ENCODE measurements around the gene PYGO1.
"Not testable (repeated sequence)": the region's sequence is repeated elsewhere in the genome, so short reads cannot be mapped to it uniquely, and the experiment has no call there.

PYGO1 gene

DNA sequence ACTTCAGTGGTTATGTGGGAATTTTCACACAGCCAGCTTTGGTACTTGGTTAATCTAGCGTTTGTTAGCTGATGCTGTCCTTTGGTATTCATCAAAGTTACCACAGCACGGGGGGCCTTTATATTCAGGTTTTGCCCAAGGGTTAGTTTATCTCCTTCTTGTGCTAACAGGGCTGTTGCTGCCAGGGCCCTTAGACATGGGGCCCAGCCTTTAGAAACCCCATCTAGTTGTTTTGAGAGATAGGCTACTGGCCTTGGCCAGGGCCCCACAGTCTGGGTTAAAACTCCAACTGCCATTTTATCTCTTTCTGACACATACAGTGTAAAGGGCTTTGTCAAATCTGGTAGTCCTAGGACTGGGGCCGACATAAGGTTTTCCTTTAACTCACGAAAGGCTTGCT is 72.7 kb downstream of the PYGO1 start:
- no peaks in the 10 kb centered on the region for H3K9me3 Mint-ChIP-seq
- no peaks in the 10 kb centered on the region for H3K36me3 Mint-ChIP-seq (ENCODE audit: low read depth)
- H3K27me3 Mint-ChIP-seq (ENCODE audit: low read depth) = no peaks in the 10 kb centered on the region
- H3K27ac Mint-ChIP-seq = no peak overlapping the region
- TF ChIP-seq CTCF (IDR thresholded peaks at IDR 0.05; ENCODE audit: unreplicated experiment in 3 of 3) = no peak
- H3K4me1 Mint-ChIP-seq = peaks cover 5% of the 10 kb centered on the region
- no peak overlapping the region for H3K4me3 Mint-ChIP-seq

DNA sequence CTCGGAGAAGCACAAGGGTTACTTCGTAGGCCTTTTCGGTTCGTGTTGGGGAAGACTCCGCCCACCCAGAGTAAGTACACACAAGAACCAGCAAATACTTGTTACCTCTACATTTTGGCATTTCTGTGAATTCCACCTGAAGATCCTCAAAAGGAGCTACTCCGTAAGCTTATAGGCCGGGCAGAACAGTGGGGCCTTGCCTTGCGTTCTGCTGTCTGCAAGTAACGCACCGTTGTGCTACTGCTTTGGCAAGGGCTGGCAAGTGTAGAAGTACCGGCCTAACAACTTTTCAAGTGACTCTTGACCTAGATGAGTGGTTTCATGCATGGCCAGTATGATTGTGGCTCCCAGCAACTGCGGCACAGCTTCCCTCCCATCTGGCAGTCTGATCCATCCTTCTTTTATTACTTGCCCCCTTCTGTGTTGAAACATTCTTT is 73.7 kb downstream of the PYGO1 start:
- no peak overlapping the region for H3K27ac Mint-ChIP-seq
- H3K27me3 Mint-ChIP-seq (ENCODE audit: low read depth) = no peaks in the 10 kb centered on the region
- no peak overlapping the region for H3K4me3 Mint-ChIP-seq
- H3K9me3 Mint-ChIP-seq = no peaks in the 10 kb centered on the region
- peaks cover 5% of the 10 kb centered on the region for H3K4me1 Mint-ChIP-seq
- TF ChIP-seq CTCF (IDR thresholded peaks at IDR 0.05; ENCODE audit: unreplicated experiment in 3 of 3) = no peak
- no peaks in the 10 kb centered on the region for H3K36me3 Mint-ChIP-seq (ENCODE audit: low read depth)

- not testable (repeated sequence) for H3K4me3 Mint-ChIP-seq; H3K27me3 Mint-ChIP-seq (ENCODE audit: low read depth); H3K36me3 Mint-ChIP-seq (ENCODE audit: low read depth); H3K27ac Mint-ChIP-seq; H3K4me1 Mint-ChIP-seq; H3K9me3 Mint-ChIP-seq
- TF ChIP-seq CTCF (IDR thresholded peaks at IDR 0.05; ENCODE audit: unreplicated experiment in 3 of 3) = peak in 2 of 3 experiments; percentile 11 to 40
These were observed 74.3 kb downstream of the PYGO1 start for GRCh38 chr15:55513621-55514413.

GRCh38 chr15:55513152-55513551 is 75.0 kb downstream of the PYGO1 start:
- no peaks in the 10 kb centered on the region for H3K36me3 Mint-ChIP-seq (ENCODE audit: low read depth)
- peaks cover 5% of the 10 kb centered on the region for H3K4me1 Mint-ChIP-seq
- no peak for TF ChIP-seq CTCF (IDR thresholded peaks at IDR 0.05; ENCODE audit: unreplicated experiment in 3 of 3)
- no peaks in the 10 kb centered on the region for H3K27me3 Mint-ChIP-seq (ENCODE audit: low read depth)
- H3K27ac Mint-ChIP-seq = peak overlapping the region in 1 of 3 experiments; percentile 45
- H3K9me3 Mint-ChIP-seq = no peaks in the 10 kb centered on the region
- no peak overlapping the region for H3K4me3 Mint-ChIP-seq

GRCh38 chr15:55507567-55507966 is 80.6 kb downstream of the PYGO1 start:
- no peak for TF ChIP-seq CTCF (IDR thresholded peaks at IDR 0.05; ENCODE audit: unreplicated experiment in 3 of 3)
- Mint-ChIP-seq H3K9me3 (peaks cover 5% of the 10 kb centered on the region), H3K27me3 (ENCODE audit: low read depth) (no peaks in the 10 kb centered on the region), H3K4me3 (no peak overlapping the region), H3K27ac (no peak overlapping the region), H3K36me3 (ENCODE audit: low read depth) (no peaks in the 10 kb centered on the region), H3K4me1 (no peaks in the 10 kb centered on the region)

DNA sequence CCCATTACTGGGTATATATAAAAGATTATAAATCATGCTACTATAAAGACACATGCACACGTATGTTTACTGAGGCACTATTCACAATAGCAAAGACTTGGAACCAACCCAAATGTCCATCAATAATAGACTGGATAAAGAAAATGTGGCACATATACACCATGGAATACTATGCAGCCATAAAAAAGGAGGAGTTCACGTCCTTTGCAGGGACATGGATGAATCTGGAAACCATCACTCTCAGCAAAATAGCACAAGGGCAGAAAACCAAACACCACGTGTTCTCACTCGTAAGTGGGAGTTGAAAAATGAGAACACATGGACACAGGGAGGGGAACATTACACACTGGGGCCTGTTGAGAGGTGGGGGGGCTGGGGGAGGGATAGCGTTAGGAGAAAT is 82.7 kb downstream of the PYGO1 start:
- not testable (repeated sequence) for H3K27me3 Mint-ChIP-seq (ENCODE audit: low read depth); H3K4me3 Mint-ChIP-seq; H3K27ac Mint-ChIP-seq; H3K9me3 Mint-ChIP-seq; H3K36me3 Mint-ChIP-seq (ENCODE audit: low read depth); H3K4me1 Mint-ChIP-seq

Measured in nephron (organoid).